Measurements from ENCODE around the gene HNRNPLL.
A peak's percentile ranks its signal among the peaks of the same experiment; 100 is the strongest.

The HNRNPLL gene

DNA sequence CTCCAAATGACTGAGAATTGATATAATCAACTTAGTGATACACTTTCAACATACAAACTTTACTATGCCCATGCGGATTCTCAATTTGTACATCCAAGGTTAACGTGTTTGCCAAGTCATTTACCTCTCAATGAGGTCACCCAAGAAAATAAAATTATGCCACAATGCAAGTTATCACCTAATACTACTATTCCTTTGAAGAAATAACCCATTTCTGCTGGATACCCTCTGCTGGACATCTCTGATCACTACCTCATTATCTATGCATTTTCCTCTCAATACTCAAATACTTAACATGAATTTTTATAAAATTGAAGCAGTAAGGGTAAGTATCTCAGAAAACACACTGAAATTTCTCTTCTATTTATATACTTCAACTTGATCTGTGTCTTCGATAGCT, 12.7 kb downstream of the HNRNPLL start:
- peak; percentile 34 for DNase-seq

DNA sequence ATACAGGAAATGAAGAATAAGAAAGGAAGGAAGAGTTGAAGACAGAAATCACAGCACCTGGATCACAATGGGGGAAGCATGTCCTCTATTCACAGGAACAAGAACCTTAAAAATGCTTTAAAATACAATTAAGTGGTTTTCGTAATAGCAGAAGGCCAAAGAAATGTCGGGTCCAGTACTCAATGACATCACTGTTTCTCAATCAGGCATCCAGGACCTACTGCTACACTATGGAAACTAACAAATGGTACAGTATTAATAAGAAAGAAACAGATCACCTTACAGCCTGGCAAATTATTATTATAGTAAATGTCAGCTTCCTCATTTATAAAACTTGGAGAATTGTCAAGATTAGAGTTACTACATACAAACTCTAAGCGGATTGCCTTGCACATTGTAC, 15.8 kb downstream of the HNRNPLL start:
- DNase-seq: no peak

DNA sequence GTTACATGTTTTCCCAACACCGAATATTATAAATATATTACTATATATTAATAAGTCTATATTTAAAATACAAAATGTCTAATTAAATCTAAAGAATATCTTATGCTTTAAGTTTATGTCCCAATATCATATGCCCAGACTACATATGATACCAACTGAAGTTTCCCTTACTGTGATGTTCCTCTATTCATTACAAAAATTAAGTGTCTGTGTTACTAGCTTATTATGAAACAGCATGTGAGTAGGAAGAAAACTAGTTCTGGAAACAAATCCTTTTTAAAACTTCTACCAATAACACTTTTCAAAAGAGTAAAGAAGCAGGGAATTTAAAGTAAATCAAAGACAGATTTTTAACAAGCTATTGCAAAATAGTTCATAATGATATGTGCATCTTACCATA, 17.8 kb downstream of the HNRNPLL start:
- DNase-seq: no peak

DNA sequence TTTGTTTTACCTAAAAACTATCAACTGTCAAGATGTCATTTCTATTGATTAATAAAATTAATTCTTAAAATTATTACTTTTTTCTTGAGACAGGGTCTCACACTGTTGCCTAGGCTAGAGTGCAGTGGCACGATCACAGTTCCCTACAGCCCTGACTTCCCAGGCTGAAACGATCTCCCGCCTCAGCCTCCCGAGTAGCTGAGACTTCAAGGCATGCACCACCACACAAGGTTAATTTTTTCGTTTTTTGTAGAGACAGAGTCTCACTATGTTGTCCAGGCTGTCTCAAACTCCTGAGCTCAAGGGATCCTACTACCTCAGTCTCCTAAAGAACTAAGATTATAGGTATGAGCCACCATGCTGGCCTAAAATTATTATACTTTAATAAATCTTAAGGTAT, 18.7 kb downstream of the HNRNPLL start:
- no peak for DNase-seq

DNA sequence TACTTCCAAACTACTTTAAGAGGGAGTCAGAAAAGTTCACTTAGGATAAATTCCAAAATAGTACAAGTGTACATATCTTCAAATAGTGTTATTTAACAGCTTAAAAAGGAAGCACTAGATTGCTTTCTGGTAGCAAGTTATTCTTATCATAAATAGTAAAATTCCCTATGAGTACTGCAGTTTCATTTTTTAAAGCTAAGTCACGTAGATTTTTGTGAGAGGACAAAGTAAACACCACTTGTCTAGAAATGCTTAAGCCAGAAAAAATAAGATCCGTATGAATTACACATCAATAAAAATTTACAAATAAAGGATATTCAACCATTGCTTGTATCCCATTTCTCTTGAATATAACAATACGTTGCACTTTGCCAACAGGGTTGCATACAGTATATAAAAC, 19.2 kb downstream of the HNRNPLL start:
- no peak for DNase-seq

DNA sequence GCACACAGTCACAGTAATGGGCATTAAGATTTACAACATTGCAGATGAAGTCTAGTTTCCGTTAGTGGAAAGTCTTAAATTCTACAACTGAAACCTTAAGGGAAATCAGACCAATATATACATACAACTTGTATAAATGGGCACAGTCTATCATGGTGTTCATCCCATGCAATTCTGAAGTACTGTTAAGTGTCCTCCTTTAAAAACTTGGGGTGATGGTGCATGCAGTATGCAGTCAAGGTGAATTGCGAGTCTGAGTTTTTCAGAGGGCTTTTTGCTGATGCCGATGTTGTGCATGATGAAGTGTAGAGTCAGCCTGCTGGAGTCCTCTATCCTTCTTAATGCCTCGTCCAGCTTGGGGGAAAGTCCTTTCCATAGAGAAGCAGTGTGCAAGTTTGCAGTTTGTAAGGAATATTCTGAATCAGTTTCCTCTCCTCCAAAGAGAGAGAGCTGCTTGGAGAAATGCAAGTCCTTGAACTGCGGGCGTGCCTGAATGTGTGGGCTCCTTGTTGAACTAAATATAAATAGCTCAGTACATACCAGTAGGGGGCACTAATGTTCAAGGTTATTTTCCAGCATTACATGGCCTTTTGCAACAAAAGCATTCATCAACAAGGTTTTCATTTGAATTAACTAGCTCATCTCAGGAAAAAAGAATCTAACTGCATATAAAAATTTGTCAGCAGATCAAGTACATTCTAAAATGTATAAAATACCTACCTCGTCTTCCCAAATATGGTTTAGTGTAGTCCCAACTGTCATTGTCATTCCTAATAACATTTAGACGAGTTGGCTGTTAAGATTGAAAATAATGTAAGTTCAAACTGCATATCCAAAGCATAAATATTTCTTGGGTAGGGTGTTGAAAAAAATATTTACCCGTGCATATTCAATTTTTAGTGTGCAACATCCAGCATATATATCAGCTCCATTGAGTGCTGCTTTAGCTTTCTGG, 21.3 kb downstream of the HNRNPLL start:
- DNase-seq: peak; percentile 85

DNA sequence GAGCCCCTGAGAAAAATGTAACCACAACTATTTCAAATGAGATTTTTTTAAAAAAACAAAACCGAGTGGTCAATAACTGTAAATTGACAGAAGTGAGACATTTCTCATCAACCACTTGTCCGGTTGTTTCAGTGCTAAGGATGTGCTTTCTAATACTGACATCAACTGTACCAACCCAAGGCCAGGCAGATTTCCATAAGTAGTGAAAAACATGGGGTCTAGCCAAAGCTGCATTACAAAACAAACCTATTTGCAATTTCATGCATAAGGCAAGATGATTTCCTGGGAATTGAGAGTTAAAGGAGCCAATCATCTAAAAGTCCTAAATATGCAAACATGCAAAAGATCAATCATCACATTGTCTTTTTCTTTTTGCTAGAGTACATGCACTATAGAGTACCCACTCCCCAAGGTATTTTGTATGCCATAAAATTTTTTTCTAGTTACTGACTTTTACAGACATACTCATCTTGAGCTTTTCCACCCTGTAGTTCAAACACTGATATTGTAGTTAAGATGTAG, 22.6 kb downstream of the HNRNPLL start:
- no peak for DNase-seq

DNA sequence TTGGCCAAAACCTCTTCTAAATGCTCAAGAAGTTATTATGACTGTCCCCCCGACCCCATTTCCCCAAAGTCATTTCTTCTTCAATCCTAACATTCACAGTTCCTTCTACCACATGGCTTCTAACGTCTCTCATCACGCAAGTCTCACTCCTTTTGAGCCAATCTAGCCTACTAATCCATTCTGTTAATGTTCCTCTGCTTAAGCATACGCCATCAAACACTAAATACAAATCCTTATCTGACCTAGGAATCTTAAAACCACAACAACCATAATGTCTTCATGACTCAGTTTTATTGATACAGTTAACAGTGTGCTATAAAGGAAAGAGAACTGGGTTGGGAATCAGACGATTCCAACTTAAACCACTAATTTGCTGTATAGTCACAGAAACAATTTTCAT, 23.9 kb downstream of the HNRNPLL start:
- DNase-seq: peak; percentile 62

DNA sequence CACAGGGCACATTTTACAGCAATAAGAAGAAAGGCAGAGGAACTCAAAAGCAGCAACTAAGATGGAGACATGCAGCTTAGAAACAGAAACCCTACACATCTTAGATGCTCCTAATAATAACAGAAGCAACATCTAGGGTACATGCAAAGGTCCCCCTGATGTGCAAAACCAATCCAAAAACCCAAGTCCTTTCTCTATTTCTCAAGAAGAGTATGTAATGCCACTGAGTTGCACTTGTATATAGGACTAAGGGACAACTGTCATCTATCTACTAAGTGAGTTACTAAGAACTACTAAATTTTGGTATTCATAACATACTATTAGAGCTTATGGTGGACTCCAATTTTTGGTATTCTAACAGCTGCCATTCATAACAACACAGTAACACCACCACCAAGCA, 28.4 kb downstream of the HNRNPLL start:
- DNase-seq: no peak

DNA sequence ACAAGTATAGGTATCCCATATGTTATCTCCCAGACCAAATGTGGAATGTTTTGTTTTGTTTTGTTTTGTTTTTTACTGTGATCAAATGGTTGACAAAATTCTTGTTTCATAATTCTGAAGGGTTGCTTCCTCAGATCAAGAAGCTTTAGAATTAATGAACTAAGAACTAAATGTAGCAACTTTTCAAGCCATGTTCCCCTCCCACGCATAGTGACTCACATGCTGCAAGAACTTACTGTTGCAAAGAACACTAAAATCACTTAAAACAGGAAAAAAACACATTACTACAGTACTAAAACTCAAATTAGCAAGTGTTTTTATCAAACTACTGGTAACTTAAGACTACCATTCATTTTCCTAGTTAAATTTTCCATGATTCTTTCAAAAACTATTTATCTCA, 30.6 kb downstream of the HNRNPLL start:
- DNase-seq: peak; percentile 28

DNA sequence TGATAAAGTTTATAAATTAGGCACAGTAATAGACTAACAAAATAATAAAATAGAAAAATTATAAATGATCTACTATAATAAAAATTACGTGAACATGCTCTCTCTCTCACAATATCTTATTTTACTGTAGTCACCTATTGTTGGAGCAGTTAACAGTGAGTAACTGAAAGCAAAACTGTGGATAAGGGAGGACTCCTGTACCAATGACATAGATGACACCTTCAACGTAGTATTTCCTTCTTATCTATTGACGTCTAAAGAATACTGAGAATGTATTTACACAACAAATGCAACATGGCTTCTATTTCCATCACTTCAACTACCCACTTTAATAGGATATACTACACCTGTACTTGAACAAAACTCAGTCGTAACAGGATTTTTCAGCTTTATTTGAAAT, 31.5 kb downstream of the HNRNPLL start:
- no peak for DNase-seq

DNA sequence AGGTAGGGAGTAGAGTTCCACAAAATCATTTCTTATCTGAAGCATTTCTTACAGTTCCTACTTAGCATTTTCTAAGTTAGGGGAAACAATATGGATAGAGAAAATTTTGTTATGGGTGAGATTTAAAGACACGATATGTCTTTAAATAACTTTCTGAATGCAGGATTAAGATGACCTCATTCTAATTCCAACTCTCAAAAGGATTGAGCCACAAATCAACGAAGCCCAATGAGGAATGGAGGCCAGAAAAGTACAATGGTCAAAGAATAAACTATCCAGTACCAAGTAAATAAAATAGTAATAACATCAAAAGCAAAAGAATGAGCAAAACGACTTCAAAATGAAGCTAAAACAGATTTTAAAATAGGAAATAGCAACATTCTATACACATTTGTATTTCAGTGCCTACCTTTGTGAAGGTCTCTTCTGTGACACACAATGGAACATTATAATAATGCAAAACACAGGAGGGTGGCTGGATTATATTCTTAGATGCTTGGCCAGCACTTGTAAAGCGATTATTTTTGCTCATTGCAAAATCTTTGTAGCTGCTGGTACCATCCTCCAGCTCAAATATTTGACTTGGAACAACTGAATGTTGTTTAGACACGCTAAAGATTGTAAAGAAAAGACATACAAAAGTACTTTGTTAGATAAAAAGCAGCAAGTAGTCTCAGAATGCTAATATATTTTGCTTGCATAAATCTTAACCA, 33.8 kb downstream of the HNRNPLL start:
- DNase-seq: no peak

DNA sequence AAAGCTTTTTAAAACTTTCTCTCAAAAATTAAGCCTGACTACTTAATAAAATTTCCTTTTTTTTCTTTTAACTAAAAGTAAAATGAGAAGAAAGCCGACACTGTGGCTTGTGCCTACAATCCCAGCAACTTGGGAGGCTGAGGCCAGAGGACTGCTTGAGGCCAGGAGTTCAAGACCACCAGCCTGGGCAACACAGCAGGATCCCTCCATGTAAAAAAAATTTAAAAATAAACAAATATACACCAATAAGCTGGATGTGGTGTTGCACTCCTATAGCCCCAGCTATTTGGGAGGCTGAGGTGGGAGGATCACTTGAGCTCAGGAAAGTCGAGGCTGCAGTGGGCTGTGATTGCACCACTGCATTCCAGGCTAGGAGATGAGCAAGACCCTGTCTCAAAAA, 37.4 kb downstream of the HNRNPLL start:
- DNase-seq: no peak

DNA sequence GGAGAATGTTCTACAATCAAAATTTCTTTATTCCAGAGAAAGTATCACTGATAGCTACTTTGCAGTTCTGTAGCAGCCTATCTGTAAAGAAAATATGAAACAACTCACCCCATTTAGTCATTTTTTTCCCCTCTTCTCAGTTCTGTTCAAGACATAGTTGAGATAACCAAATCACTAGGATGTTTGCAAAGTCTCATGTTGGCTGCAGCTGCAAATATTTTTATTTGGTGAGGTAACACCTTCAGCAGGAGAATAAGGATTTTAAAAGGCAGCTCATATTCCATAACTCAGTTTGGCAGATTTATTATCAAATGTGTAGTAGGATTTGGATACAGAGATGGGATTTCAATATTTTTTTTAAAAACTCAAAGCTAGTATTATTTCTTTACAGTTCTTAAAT, 41.0 kb downstream of the HNRNPLL start:
- DNase-seq: no peak

DNA sequence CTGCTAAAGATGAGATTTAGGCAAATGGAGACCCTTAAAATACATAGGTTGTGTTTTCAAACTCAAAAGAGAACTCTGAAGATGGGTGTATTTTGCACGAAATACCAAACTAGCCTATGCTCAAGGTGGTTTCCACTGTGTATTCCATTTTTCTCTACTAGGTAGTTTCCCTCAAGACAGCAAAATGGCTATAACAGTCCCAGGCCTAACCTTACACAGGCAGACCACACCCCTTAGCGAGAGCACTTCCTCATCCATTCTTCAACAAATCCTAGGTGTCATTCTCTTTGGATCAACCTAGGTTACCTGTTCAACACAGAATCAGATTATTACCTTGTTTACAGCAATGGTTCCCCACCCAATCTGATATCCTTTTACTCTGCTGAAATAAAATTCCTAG, 42.6 kb downstream of the HNRNPLL start:
- DNase-seq: no peak

DNA sequence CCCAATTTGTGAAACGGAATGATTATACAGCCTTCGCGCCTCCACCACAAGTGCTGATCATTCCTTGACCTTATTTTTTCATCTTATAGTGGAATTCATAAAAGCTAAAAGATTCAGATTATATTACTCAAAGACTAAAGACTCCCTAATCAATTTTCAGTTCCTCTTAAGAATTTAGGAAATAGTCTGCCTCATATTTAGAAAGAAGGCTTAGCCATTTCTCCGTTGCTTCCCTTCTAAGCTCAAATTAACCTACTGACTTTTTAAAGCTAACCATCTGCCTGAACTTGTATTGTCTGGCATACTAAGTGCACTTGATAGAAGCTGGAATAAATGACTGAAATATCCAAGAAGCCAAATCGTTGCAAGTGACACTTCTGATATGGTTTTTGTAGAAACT, 44.7 kb downstream of the HNRNPLL start:
- no peak for DNase-seq

DNA sequence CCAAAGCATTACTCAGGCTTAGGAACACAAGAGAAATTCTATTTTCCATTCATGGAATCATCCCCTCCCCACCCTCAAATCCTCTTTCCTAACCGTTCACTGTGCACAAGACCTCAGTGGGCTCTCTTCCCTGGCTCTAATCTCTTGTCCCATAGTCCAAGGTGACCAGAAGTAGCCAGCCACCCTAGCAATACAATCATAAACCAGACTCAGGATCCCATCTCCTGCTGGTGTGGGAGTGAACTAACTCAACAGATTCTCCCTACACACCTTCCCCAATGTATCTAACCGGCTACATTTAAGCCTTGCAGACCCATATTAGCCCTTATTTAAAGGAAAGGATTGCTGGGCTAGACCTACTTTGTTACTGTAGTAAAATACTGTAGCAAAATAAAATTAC, 45.5 kb downstream of the HNRNPLL start:
- no peak for DNase-seq

DNA sequence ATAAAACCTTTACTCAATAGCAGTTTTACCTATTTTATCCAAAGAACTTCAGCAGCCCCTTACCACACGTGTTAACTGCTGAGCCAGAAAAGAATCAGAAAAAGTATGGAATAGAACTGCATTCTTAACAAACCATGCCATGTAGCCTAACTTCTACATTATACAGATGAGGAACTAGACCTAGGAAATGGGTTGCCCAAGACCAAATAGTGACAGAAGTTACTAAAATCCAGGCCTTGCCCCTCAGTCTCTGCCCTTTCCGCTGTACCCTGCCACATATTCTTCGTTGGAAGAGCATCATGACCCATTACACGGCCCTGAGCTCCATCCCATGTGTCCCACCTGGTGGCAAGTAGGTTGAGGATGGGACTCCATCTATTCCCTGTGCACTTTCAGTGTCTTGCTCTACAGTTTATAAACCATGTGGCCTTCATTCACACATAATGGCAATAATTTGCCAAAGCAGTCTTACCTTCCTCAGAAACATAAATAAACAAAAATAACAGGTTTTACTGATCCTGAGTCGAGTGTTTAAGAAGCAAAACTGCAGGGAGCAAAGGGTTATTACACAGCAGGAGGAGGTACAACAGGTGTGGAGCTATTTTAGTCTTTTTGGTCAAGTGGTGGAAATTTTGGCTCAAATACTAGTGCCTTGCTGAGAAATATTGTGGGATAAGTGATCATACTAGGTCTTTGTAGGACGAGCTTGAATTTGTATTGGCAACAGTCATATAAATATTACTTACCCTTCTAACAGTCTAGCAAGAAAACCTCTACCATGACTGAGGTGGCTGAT, 46.5 kb downstream of the HNRNPLL start:
- no peak for DNase-seq

DNA sequence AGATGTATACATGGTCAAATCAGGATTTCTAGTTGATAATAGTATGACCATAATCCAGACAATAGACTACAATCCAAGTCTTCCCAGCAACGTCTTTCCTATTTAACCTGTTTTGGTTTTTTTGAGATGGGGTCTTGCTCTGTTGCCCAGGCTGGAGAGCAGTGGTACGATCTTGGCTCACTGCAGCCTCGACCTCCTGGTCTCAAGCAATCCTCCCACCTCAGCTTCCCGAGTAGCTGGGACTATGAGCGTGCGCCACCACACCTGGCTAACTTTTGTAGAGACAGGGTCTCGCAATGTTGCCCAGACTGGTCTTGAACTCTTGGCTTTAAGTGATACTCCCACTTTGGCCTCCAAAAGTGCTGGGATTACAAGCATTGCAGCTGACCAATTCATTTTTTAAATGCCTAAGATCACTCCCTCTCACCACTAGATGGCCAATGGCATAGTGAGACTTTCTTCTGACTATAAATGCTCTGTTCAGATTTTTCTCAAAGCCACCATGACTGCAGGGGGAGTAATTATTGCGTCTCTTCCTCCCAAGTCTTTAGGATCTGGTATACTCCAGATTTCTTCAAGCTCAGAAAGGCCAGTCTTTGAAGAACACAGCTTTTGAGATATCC, 47.6 kb downstream of the HNRNPLL start:
- no peak for DNase-seq

DNA sequence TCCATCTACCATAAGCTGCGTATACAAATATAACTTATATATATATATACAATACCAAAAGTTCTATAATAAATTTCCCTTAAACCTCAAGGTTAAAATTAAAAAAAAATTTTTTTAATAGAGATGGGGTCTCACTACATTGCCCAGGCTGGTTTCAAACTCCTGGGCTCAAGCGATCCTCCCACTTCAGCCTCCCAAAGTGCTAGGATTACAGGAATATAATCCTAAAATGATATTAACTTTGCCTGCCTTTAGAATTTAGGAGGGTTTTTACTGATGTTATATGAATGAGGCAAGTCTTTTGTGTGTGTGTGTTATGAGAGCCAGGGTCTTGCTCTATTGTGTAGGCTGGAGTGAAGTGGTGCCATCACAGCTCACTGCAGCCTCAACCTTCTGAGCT, 49.2 kb downstream of the HNRNPLL start:
- no peak for DNase-seq

DNA sequence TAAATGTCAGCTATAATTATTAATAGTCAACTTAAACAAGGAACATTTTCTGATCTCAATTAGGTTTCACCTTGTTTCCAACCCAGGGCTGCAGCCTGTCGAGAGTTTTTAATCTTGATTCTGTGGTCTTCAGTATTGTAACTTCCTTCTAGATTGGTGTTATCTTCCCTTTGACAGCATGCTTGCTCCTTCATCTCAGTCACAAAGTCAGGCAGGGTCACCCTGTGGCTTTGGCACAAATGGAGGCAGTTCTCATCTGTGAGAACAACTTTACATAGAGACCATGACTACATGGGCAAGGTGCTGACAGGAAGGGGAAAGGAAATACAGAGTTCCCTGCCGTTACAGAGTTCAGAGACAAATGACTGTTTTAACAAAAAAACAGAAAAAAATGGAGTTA, 50.5 kb downstream of the HNRNPLL start:
- no peak for DNase-seq

DNA sequence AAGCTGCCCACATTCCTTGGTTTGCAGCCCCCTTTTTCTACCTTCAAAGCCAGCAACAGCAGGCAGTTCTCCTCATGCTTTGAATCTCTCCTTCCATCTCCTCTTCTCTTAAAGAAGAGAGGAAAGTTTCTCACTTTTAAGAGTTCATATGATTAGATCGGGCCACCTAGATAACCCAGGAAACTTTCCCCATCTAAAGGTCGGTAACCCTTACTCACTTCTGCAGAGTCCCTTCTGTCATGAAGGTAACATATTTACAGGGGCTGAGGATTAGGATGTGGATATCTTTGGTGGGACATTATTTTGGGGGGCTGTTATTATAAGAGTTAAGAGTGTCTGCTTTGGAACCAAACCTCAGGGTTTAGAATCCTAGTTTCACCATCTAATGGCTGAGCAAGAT, 51.0 kb downstream of the HNRNPLL start:
- no peak for DNase-seq

DNA sequence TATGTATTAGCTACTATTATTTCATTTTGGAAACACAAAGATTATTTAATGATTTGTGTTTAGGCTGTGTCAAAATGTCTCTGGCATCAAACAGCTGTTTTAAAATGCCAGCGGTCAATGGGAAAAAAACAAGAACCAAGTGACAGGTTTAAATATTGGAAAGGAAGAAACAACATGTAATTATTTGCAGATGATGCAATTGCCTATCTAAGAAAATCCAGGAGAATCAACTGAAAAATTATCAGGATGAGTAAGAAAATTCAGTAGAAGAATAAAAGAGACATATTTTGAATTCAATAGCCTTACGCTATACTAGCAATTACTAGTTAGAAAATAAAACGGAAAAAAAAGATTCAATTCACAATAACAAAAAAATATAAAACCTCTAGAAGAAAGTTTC, 51.6 kb downstream of the HNRNPLL start:
- no peak for DNase-seq

Measured in CD4-positive, alpha-beta T cell treated with Interleukin-4 for 4 hours (primary cell).